HCT116 (cell line): ENCODE results near the gene TNFSF11. TPM values are rescaled to one million over a fixed set of nuclear protein-coding genes. Genes with fewer than 3 reads are reported as not detected.

ENCODE experiments used
- ATAC-seq: fragments of 200-7000 bp; cut with Tn5 transposase; 2 replicates; pipeline ENCODE4 v1.9.1; 2020; ENCODE audit warnings: mild to moderate bottlenecking, moderate library complexity
- BruUV-seq: library from RNA; stranded (reverse); fragments of 400-500 nt; replicated peaks from 2 replicates; lab custom pipeline; 2021; lab: Mats Ljungman, UMichigan
- CTCF ChIA-PET: fragments of 300-600 bp; sonication (Branson Sonifier 250); formaldehyde crosslinking; loops from one replicate; lab custom pipeline; 2021; ENCODE audit warnings: antibody characterized with exemption; lab: Charles Lee
- POLR2A ChIA-PET: fragments of 300-600, 350-600 bp; sonication (Branson Sonifier 250); formaldehyde crosslinking; loops from one replicate; lab custom pipeline; 2021; ENCODE audit warnings: antibody characterized with exemption; lab: Charles Lee
- RAD21 ChIA-PET, 2 experiments: fragments of 300-600 bp; sonication (Branson Sonifier 250); formaldehyde crosslinking; loops; one replicate each; lab custom pipeline; 2023; ENCODE audit warnings: low total read pairs in 2 of 2; ENCODE audit not compliant: uncharacterized antibody in 2 of 2, unreplicated experiment in 2 of 2, low non-redundant PET in 1 of 2; lab: Charles Lee
- DNase-seq: peaks from one replicate; pipeline ENCODE4 v3.0.0-alpha.2; 2010; ENCODE audit warnings: low read depth, low spot score
- H2AFZ ChIP-seq: fragments of 200-600 bp; shearing (Covaris generic), sonication (generic); 2 replicates; pipeline ENCODE4 v1.6.1; 2017; ENCODE audit warnings: low read depth, mixed run types, mixed read lengths, antibody characterized with exemption, low read length; ENCODE audit not compliant: poor library complexity, severe bottlenecking
- H3K27ac ChIP-seq: 2 replicates; pipeline ENCODE4 v1.5.1; 2012; ENCODE audit warnings: low read depth, low read length
- H3K27me3 ChIP-seq: fragments of 200-600 bp; sonication (generic); 2 replicates; pipeline ENCODE4 v1.6.1; 2016; ENCODE audit warnings: mixed run types, low read length, mixed read lengths; ENCODE audit not compliant: insufficient read depth
- H3K36me3 ChIP-seq, 2 experiments: fragments of 200-500 bp in 1 of 2; fragments of 200-600 bp in 1 of 2; sonication (Bioruptor generic) in 1 of 2; sonication (generic) in 1 of 2; 2 replicates each; pipeline versions ENCODE4 v1.5.1 to v1.6.1; 2014 to 2016; ENCODE audit warnings: low read length in 2 of 2, inconsistent platforms in 1 of 2, mixed read lengths in 1 of 2, mixed run types in 1 of 2; ENCODE audit not compliant: insufficient read depth in 2 of 2, control insufficient read depth in 1 of 2
- H3K4me1 ChIP-seq, 2 experiments: fragments of 200-600 bp in 1 of 2; sonication (generic) in 1 of 2; 2 replicates each; pipeline versions ENCODE4 v1.5.1 to v1.6.1; 2012 to 2017; ENCODE audit warnings: low read length in 2 of 2, inconsistent platforms in 1 of 2, mild to moderate bottlenecking in 1 of 2, mixed read lengths in 1 of 2, mixed run types in 1 of 2, moderate library complexity in 1 of 2; ENCODE audit not compliant: insufficient read depth in 2 of 2, control insufficient read depth in 1 of 2
- H3K4me2 ChIP-seq: fragments of 200-600 bp; sonication (generic); 2 replicates; pipeline ENCODE4 v1.6.1; 2017; ENCODE audit warnings: mixed run types, low read length, mixed read lengths
- H3K4me3 ChIP-seq, 2 experiments: fragments of 200-600 bp in 1 of 2; sonication (generic) in 1 of 2; replicated peaks in 1 of 2; 2 replicates each; pipeline ENCODE4 v1.5.1; 2011 to 2016; ENCODE audit warnings: low read length in 2 of 2, control low read depth in 1 of 2, low read depth in 1 of 2, mild to moderate bottlenecking in 1 of 2, mixed read lengths in 1 of 2, mixed run types in 1 of 2
- H3K79me2 ChIP-seq: fragments of 200-600 bp; sonication (generic); 2 replicates; pipeline ENCODE4 v1.6.1; 2017; ENCODE audit warnings: mild to moderate bottlenecking, mixed run types, low read length, moderate library complexity, mixed read lengths; ENCODE audit not compliant: insufficient read depth
- H3K9ac ChIP-seq: fragments of 200-600 bp; sonication (generic); 2 replicates; pipeline ENCODE4 v1.6.1; 2016; ENCODE audit warnings: low read length, mixed read lengths
- H3K9me2 ChIP-seq: fragments of 200-600 bp; sonication (generic), shearing (Covaris generic); 2 replicates; pipeline ENCODE4 v1.6.1; 2017; ENCODE audit warnings: mixed run types, mild to moderate bottlenecking, moderate library complexity; ENCODE audit not compliant: insufficient read depth
- H3K9me3 ChIP-seq, 2 experiments: fragments of 200-500 bp in 1 of 2; fragments of 200-600 bp in 1 of 2; sonication (Bioruptor generic) in 1 of 2; sonication (generic) in 1 of 2; 2 replicates each; pipeline ENCODE4 v1.6.1; 2014 to 2017; ENCODE audit warnings: low read length in 2 of 2, mixed read lengths in 2 of 2, inconsistent platforms in 1 of 2, low read depth in 1 of 2, mild to moderate bottlenecking in 1 of 2, mixed run types in 1 of 2, moderate library complexity in 1 of 2; ENCODE audit not compliant: control insufficient read depth in 1 of 2, insufficient read depth in 1 of 2
- H4K20me1 ChIP-seq: fragments of 200-600 bp; sonication (generic), shearing (Covaris generic); 2 replicates; pipeline ENCODE4 v1.6.1; 2017; ENCODE audit warnings: mixed run types, mild to moderate bottlenecking, moderate library complexity; ENCODE audit not compliant: insufficient read depth
- CEBPB ChIP-seq: IDR thresholded peaks from 2 replicates; pipeline ENCODE4 v1.6.1; 2012; ENCODE audit warnings: low read depth
- EGR1 ChIP-seq: IDR thresholded peaks from 2 replicates; pipeline ENCODE4 v1.6.1; 2012; ENCODE audit warnings: low read depth
- FOSL1 ChIP-seq: IDR thresholded peaks from 2 replicates; pipeline ENCODE4 v1.6.1; 2012; ENCODE audit warnings: low read depth
- JUND ChIP-seq: IDR thresholded peaks from 2 replicates; pipeline ENCODE4 v1.6.1; 2012
- POLR2A ChIP-seq: IDR thresholded peaks from 2 replicates; pipeline ENCODE4 v1.7.0; 2011; ENCODE audit warnings: borderline replicate concordance; ENCODE audit not compliant: insufficient read depth, insufficient read length; ENCODE audit errors: extremely low read depth
- RAD21 ChIP-seq: IDR thresholded peaks from 2 replicates; pipeline ENCODE4 v1.6.1; 2012; ENCODE audit warnings: low read depth, mild to moderate bottlenecking
- SP1 ChIP-seq: IDR thresholded peaks from 2 replicates; pipeline ENCODE4 v1.6.1; 2012; ENCODE audit warnings: low read depth
- SRF ChIP-seq: IDR thresholded peaks from 2 replicates; pipeline ENCODE4 v1.6.1; 2012; ENCODE audit warnings: low read depth
- ZFX ChIP-seq: fragments of 450-650 bp; IDR thresholded peaks from 2 replicates; pipeline ENCODE4 v1.6.1; 2017
- ZNF274 ChIP-seq: fragments of 200-500 bp; sonication (Bioruptor generic); IDR thresholded peaks from 2 replicates; pipeline ENCODE4 v1.6.1; 2014; ENCODE audit warnings: mild to moderate bottlenecking, low read depth, low read length, inconsistent platforms
- intact Hi-C: fragments of 100-400 bp; cut with micrococcal nuclease; formaldehyde crosslinking; loops from 2 replicates; pipeline ENCODE4 v1.10.0; 2022
- total RNA-seq: library from RNA; stranded (reverse); gene quantifications from one replicate; pipeline ENCODE4 v1.2.1, GENCODE V29; 2021; ENCODE audit not compliant: unreplicated experiment
- TF ChIP-seq, protein P1 (sequence below), 3 experiments: fragments of 200-600 bp in 1 of 3; sonication (generic) in 1 of 3; IDR thresholded peaks in 2 of 3; conservative IDR thresholded peaks in 1 of 3; 2 replicates each; pipeline ENCODE4 v1.5.1; 2012 to 2017; ENCODE audit warnings: low read depth in 2 of 3, low read length in 2 of 3, antibody characterized with exemption in 1 of 3, borderline replicate concordance in 1 of 3, control low read depth in 1 of 3, mild to moderate bottlenecking in 1 of 3, mixed read lengths in 1 of 3, mixed run types in 1 of 3, moderate library complexity in 1 of 3; ENCODE audit not compliant: insufficient read depth in 1 of 3
- TF ChIP-seq, protein P2 (sequence below): IDR thresholded peaks from 2 replicates; pipeline ENCODE4 v1.6.1; 2012
- TF ChIP-seq, protein P3 (sequence below): IDR thresholded peaks from 2 replicates; pipeline ENCODE4 v1.6.1; 2012
- TF ChIP-seq, protein P4 (sequence below): IDR thresholded peaks from 2 replicates; pipeline ENCODE4 v1.6.1; 2012; ENCODE audit warnings: low read depth

The TNFSF11 gene
- total RNA-seq, 1 experiment from 2014 or later = not detected

DNA sequence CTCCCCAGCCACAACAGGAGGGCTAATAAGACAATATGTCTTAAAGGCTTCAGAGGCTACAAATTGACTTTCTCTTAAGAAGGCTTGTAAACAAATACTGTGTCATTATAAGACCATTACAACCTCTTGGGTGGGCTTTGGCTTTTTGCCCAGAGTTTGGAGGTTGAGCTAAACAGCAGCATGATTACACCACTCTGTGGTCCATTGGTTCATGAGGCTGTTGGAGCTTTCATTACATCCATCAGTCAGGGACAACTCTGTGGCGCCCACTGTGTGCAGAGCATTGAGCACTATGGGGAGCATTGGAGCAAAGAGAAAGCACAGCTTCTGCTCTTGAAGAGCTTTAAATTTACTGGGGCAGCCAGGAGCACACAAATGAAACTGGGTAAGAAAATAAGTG, 75.9 kb downstream of the TNFSF11 start:
- H3K4me1 ChIP-seq = no peaks in the 10 kb centered on the region
- POLR2A ChIA-PET = no interaction called here
- no peak for DNase-seq
- H3K4me2 ChIP-seq = no peak overlapping the region
- CTCF ChIA-PET = no interaction called here
- intact Hi-C loops = no loop called here
- H3K36me3 ChIP-seq = no peaks in the 10 kb centered on the region
- no peak overlapping the region for H3K9ac ChIP-seq
- ATAC-seq = no peak
- H3K27ac ChIP-seq = no peak overlapping the region
- no peaks in the 10 kb centered on the region for H3K79me2 ChIP-seq
- H3K9me3 ChIP-seq = no peaks in the 10 kb centered on the region
- BruUV-seq = no TSS peak
- no peak overlapping the region for H2AFZ ChIP-seq
- no peaks in the 10 kb centered on the region for H4K20me1 ChIP-seq
- no peak overlapping the region for H3K4me3 ChIP-seq
- TF ChIP-seq EGR1 (no peak), RAD21 (no peak), FOSL1 (no peak), ZNF274 (no peak), SP1 (no peak), SRF (no peak), JUND (no peak), ZFX (no peak), CEBPB (no peak), POLR2A (no peak)
- TF ChIP-seq, protein P1, sequence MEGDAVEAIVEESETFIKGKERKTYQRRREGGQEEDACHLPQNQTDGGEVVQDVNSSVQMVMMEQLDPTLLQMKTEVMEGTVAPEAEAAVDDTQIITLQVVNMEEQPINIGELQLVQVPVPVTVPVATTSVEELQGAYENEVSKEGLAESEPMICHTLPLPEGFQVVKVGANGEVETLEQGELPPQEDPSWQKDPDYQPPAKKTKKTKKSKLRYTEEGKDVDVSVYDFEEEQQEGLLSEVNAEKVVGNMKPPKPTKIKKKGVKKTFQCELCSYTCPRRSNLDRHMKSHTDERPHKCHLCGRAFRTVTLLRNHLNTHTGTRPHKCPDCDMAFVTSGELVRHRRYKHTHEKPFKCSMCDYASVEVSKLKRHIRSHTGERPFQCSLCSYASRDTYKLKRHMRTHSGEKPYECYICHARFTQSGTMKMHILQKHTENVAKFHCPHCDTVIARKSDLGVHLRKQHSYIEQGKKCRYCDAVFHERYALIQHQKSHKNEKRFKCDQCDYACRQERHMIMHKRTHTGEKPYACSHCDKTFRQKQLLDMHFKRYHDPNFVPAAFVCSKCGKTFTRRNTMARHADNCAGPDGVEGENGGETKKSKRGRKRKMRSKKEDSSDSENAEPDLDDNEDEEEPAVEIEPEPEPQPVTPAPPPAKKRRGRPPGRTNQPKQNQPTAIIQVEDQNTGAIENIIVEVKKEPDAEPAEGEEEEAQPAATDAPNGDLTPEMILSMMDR (IDR thresholded peaks at IDR 0.05 in 2 of 3, conservative IDR thresholded peaks at IDR 0.05 in 1 of 3; ENCODE audit: borderline replicate concordance in 1 of 3, insufficient read depth in 1 of 3, low read depth in 2 of 3, low read length in 2 of 3) = no peak
- TF ChIP-seq, protein P2, sequence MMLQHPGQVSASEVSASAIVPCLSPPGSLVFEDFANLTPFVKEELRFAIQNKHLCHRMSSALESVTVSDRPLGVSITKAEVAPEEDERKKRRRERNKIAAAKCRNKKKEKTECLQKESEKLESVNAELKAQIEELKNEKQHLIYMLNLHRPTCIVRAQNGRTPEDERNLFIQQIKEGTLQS = no peak
- TF ChIP-seq, protein P3, sequence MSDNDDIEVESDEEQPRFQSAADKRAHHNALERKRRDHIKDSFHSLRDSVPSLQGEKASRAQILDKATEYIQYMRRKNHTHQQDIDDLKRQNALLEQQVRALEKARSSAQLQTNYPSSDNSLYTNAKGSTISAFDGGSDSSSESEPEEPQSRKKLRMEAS = no peak
- TF ChIP-seq, protein P4, sequence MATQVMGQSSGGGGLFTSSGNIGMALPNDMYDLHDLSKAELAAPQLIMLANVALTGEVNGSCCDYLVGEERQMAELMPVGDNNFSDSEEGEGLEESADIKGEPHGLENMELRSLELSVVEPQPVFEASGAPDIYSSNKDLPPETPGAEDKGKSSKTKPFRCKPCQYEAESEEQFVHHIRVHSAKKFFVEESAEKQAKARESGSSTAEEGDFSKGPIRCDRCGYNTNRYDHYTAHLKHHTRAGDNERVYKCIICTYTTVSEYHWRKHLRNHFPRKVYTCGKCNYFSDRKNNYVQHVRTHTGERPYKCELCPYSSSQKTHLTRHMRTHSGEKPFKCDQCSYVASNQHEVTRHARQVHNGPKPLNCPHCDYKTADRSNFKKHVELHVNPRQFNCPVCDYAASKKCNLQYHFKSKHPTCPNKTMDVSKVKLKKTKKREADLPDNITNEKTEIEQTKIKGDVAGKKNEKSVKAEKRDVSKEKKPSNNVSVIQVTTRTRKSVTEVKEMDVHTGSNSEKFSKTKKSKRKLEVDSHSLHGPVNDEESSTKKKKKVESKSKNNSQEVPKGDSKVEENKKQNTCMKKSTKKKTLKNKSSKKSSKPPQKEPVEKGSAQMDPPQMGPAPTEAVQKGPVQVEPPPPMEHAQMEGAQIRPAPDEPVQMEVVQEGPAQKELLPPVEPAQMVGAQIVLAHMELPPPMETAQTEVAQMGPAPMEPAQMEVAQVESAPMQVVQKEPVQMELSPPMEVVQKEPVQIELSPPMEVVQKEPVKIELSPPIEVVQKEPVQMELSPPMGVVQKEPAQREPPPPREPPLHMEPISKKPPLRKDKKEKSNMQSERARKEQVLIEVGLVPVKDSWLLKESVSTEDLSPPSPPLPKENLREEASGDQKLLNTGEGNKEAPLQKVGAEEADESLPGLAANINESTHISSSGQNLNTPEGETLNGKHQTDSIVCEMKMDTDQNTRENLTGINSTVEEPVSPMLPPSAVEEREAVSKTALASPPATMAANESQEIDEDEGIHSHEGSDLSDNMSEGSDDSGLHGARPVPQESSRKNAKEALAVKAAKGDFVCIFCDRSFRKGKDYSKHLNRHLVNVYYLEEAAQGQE = no peak
- peaks cover 19% of the 10 kb centered on the region; the same call in 1 of the 2 replicates for H3K27me3 ChIP-seq
- RAD21 ChIA-PET = no interaction called here
- H3K9me2 ChIP-seq = no peaks in the 10 kb centered on the region
